H9 (cell line): Measurements from ENCODE around the gene C3orf70. TPM values are rescaled to one million over a fixed set of nuclear protein-coding genes. Genes with fewer than 3 reads are reported as not detected.

ENCODE experiments used
- DNase-seq: peaks from one replicate; pipeline ENCODE4 v3.0.0-alpha.2; 2017
- H2AFZ ChIP-seq: one replicate; pipeline ENCODE4 v1.6.1; 2013; ENCODE audit warnings: mild to moderate bottlenecking, low read length, control low read depth, moderate library complexity
- H2AK5ac ChIP-seq: 2 replicates; pipeline ENCODE4 v1.6.1; 2013; ENCODE audit warnings: low read length, control low read depth, mixed read lengths; ENCODE audit not compliant: insufficient read length
- H2BK120ac ChIP-seq: one replicate; pipeline ENCODE4 v1.6.1; 2013; ENCODE audit warnings: low read depth, mild to moderate bottlenecking, low read length, control low read depth, inconsistent platforms; ENCODE audit not compliant: poor library complexity, severe bottlenecking
- H2BK12ac ChIP-seq: 2 replicates; pipeline ENCODE4 v1.6.1; 2013; ENCODE audit warnings: low read length, control low read depth, mixed read lengths, low read depth; ENCODE audit not compliant: insufficient read length
- H2BK15ac ChIP-seq: 2 replicates; pipeline ENCODE4 v1.6.1; 2013; ENCODE audit warnings: low read depth, low read length, control low read depth
- H2BK20ac ChIP-seq: one replicate; pipeline ENCODE4 v1.6.1; 2013; ENCODE audit warnings: low read depth, mild to moderate bottlenecking, low read length, control low read depth, inconsistent platforms; ENCODE audit not compliant: poor library complexity, severe bottlenecking
- H2BK5ac ChIP-seq: 2 replicates; pipeline ENCODE4 v1.6.1; 2013; ENCODE audit warnings: low read length, control low read depth, mixed read lengths; ENCODE audit not compliant: insufficient read length
- H3K14ac ChIP-seq: 2 replicates; pipeline ENCODE4 v1.6.1; 2013; ENCODE audit warnings: low read length, control low read depth; ENCODE audit not compliant: insufficient read depth
- H3K18ac ChIP-seq: 2 replicates; pipeline ENCODE4 v1.6.1; 2013; ENCODE audit warnings: low read depth, mild to moderate bottlenecking, mixed read lengths, low read length, control low read depth; ENCODE audit not compliant: insufficient read length
- H3K23ac ChIP-seq: 2 replicates; pipeline ENCODE4 v1.6.1; 2013; ENCODE audit warnings: low read length, control low read depth, mixed read lengths, low read depth; ENCODE audit not compliant: insufficient read length
- H3K23me2 ChIP-seq: 2 replicates; pipeline ENCODE4 v1.6.1; 2013; ENCODE audit warnings: low read depth, mild to moderate bottlenecking, mixed read lengths, low read length, control low read depth; ENCODE audit not compliant: insufficient read length, poor library complexity, severe bottlenecking
- H3K27ac ChIP-seq: 2 replicates; pipeline ENCODE4 v1.5.1; 2013; ENCODE audit warnings: low read length, control low read depth, mixed read lengths, low read depth; ENCODE audit not compliant: insufficient read length
- H3K27me3 ChIP-seq: 2 replicates; pipeline ENCODE4 v1.6.1; 2013; ENCODE audit warnings: low read length, control low read depth, inconsistent platforms; ENCODE audit not compliant: insufficient read depth
- H3K4ac ChIP-seq: 2 replicates; pipeline ENCODE4 v1.6.1; 2013; ENCODE audit warnings: low read depth, mild to moderate bottlenecking, control low read depth, inconsistent platforms, low read length, moderate library complexity
- H3K4me1 ChIP-seq: 2 replicates; pipeline ENCODE4 v1.6.1; 2013; ENCODE audit warnings: low read length, control low read depth, inconsistent platforms; ENCODE audit not compliant: insufficient read depth
- H3K4me2 ChIP-seq: 2 replicates; pipeline ENCODE4 v1.6.1; 2013; ENCODE audit warnings: low read length, control low read depth, mixed read lengths; ENCODE audit not compliant: insufficient read length, insufficient read depth
- H3K56ac ChIP-seq: 2 replicates; pipeline ENCODE4 v1.6.1; 2013; ENCODE audit warnings: low read depth, mild to moderate bottlenecking, mixed read lengths, low read length, control low read depth; ENCODE audit not compliant: insufficient read length
- H3K79me1 ChIP-seq: 2 replicates; pipeline ENCODE4 v1.6.1; 2013; ENCODE audit warnings: low read depth, mild to moderate bottlenecking, moderate library complexity, low read length, control low read depth, inconsistent platforms; ENCODE audit not compliant: insufficient read depth, poor library complexity, severe bottlenecking
- H3K79me2 ChIP-seq: 2 replicates; pipeline ENCODE4 v1.6.1; 2013; ENCODE audit warnings: low read length, control low read depth, inconsistent platforms; ENCODE audit not compliant: insufficient read depth
- H3K9ac ChIP-seq: 2 replicates; pipeline ENCODE4 v1.6.1; 2013; ENCODE audit warnings: low read length, control low read depth, mixed read lengths; ENCODE audit not compliant: insufficient read length; ENCODE audit errors: extremely low read depth
- H3K9me3 ChIP-seq: one replicate; pipeline ENCODE4 v1.6.1; 2013; ENCODE audit warnings: low read depth, low read length, inconsistent platforms; ENCODE audit not compliant: control insufficient read depth
- H3T11ph ChIP-seq: one replicate; pipeline ENCODE4 v1.6.1; 2013; ENCODE audit warnings: mild to moderate bottlenecking, low read length, control low read depth, inconsistent platforms
- H4K20me1 ChIP-seq: one replicate; pipeline ENCODE4 v1.6.1; 2013; ENCODE audit not compliant: control insufficient read depth, insufficient read length, insufficient read depth
- H4K5ac ChIP-seq: 2 replicates; pipeline ENCODE4 v1.6.1; 2013; ENCODE audit warnings: low read depth, mild to moderate bottlenecking, mixed read lengths, low read length, control low read depth; ENCODE audit not compliant: insufficient read length
- H4K8ac ChIP-seq: replicated peaks from 2 replicates; pipeline ENCODE4 v1.6.1; 2013; ENCODE audit warnings: low read length, control low read depth, mixed read lengths, low read depth; ENCODE audit not compliant: insufficient read length
- H4K91ac ChIP-seq: 2 replicates; pipeline ENCODE4 v1.6.1; 2013; ENCODE audit warnings: low read depth, mild to moderate bottlenecking, moderate library complexity, mixed read lengths, low read length, control low read depth; ENCODE audit not compliant: insufficient read length
- H3K27ac Mint-ChIP-seq, 3 experiments: 2 replicates in 2 of 3; 3 replicates in 1 of 3; pipeline ENCODE4 v1.8.0; 2020 to 2021; ENCODE audit warnings: mixed read lengths in 3 of 3, mild to moderate bottlenecking in 1 of 3, moderate library complexity in 1 of 3
- H3K27me3 Mint-ChIP-seq: 2 replicates; pipeline ENCODE4 v1.8.0; 2021; ENCODE audit warnings: low read depth, mild to moderate bottlenecking, moderate library complexity, mixed read lengths
- H3K36me3 Mint-ChIP-seq, 3 experiments: 2 replicates in 2 of 3; 3 replicates in 1 of 3; pipeline ENCODE4 v1.8.0; 2020 to 2021; ENCODE audit warnings: low read depth in 3 of 3, mixed read lengths in 3 of 3; ENCODE audit not compliant: insufficient read depth in 1 of 3
- H3K4me1 Mint-ChIP-seq, 2 experiments: 2 replicates each; pipeline ENCODE4 v1.8.0; 2020; ENCODE audit warnings: mixed read lengths in 2 of 2
- H3K4me3 Mint-ChIP-seq, 2 experiments: 2 replicates in 1 of 2; 3 replicates in 1 of 2; pipeline ENCODE4 v1.8.0; 2020 to 2021; ENCODE audit warnings: mild to moderate bottlenecking in 2 of 2, mixed read lengths in 2 of 2, moderate library complexity in 1 of 2
- H3K9me3 Mint-ChIP-seq, 2 experiments: 2 replicates in 1 of 2; 3 replicates in 1 of 2; pipeline ENCODE4 v1.8.0; 2020; ENCODE audit warnings: mild to moderate bottlenecking in 2 of 2, mixed read lengths in 2 of 2, moderate library complexity in 1 of 2
- CTCF ChIP-seq: fragments of 200-600 bp; sonication (generic); conservative IDR thresholded peaks from 3 replicates; pipeline ENCODE4 v1.8.0; 2021; ENCODE audit warnings: antibody characterized with exemption, mild to moderate bottlenecking
- WGBS: extraction: QIAGEN DNeasy Blood & Tissue Kit; methylation state at CpG from one replicate; pipeline ENCODE4 v1.1.7; 2013; ENCODE audit warnings: missing lambda C conversion rate, low lambda C conversion rate, mixed read lengths; ENCODE audit not compliant: insufficient read length; ENCODE audit errors: extremely low coverage; 5-methylcytosine and 5-hydroxymethylcytosine counted together
- total RNA-seq: library from RNA; stranded (reverse); gene quantifications from 2 replicates; pipeline ENCODE4 v1.2.1, GENCODE V29; 2021

Gene C3orf70
- total RNA-seq, 1 experiment from 2014 or later = 0.52 TPM

- Histone ChIP-seq H3K9ac (no peak overlapping the region), H3K18ac (no peak overlapping the region), H3K27me3 (no peaks in the 10 kb centered on the region), H3K4me2 (no peak overlapping the region), H3K4ac (no peak overlapping the region), H3K27ac (no peak overlapping the region), H4K8ac (no peak overlapping the region), H3K4me1 (no peaks in the 10 kb centered on the region), H3K56ac (no peak overlapping the region), H3K79me1 (no peaks in the 10 kb centered on the region), H2AK5ac (no peak overlapping the region), H4K5ac (no peak overlapping the region), H2BK20ac (no peak overlapping the region), H3K9me3 (no peaks in the 10 kb centered on the region), H2AFZ (no peak overlapping the region), H2BK5ac (no peak overlapping the region), H4K20me1 (no peaks in the 10 kb centered on the region), H3K14ac (no peak overlapping the region), H2BK12ac (no peak overlapping the region), H2BK15ac (no peak overlapping the region), H3K23me2 (no peaks in the 10 kb centered on the region), H3K79me2 (no peaks in the 10 kb centered on the region), H3K23ac (no peak overlapping the region), H3T11ph (no peak overlapping the region), H2BK120ac (no peak overlapping the region), H4K91ac (no peak overlapping the region)
- no peaks in the 10 kb centered on the region for H3K36me3 Mint-ChIP-seq
- peak; percentile 28 for DNase-seq
- H3K4me1 Mint-ChIP-seq = peaks cover 12 to 20% of the 10 kb centered on the region in 2 experiments
- no peak for TF ChIP-seq CTCF
- no peaks in the 10 kb centered on the region for H3K9me3 Mint-ChIP-seq
- no peak overlapping the region for H3K27ac Mint-ChIP-seq
- H3K27me3 Mint-ChIP-seq = no peaks in the 10 kb centered on the region
- H3K4me3 Mint-ChIP-seq = no peak overlapping the region
- WGBS = 100% methylated on average over 1 of the region's 11 CpGs
These were observed 19.5 kb upstream of the C3orf70 start for GRCh38 chr3:185172086-185173049.
